OCI-LY3 (cell line): ENCODE results near the gene SNED1.

Source experiments
- H2AFZ ChIP-seq: fragments of 200-600, 300-600 bp; shearing (Covaris generic); 2 replicates; pipeline ENCODE4 v1.6.0; 2014; ENCODE audit warnings: antibody characterized with exemption, low read depth, low read length
- H3K27ac ChIP-seq: fragments of 200-600, 300-600 bp; sonication (generic); 2 replicates; pipeline ENCODE4 v1.5.1; 2014; ENCODE audit warnings: mild to moderate bottlenecking, low read length, moderate library complexity, mixed read lengths
- H3K27me3 ChIP-seq: fragments of 200-600, 300-600 bp; sonication (generic); 2 replicates; pipeline ENCODE4 v1.6.1; 2014; ENCODE audit warnings: low read depth, low read length, mixed read lengths
- H3K36me3 ChIP-seq: fragments of 200-600, 300-600 bp; sonication (generic); replicated peaks from 2 replicates; pipeline ENCODE3; 2014; ENCODE audit warnings: low read depth, low read length, mixed read lengths
- H3K4me1 ChIP-seq: fragments of 300-600, 200-600 bp; sonication (generic); 2 replicates; pipeline ENCODE4 v1.6.1; 2014; ENCODE audit warnings: low read length, mixed read lengths
- H3K4me2 ChIP-seq: fragments of 200-600, 300-600 bp; sonication (generic); 2 replicates; pipeline ENCODE4 v1.6.1; 2014; ENCODE audit warnings: low read length, mixed read lengths
- H3K4me3 ChIP-seq: fragments of 300-600, 200-600 bp; sonication (generic); 2 replicates; pipeline ENCODE4 v1.5.1; 2014; ENCODE audit warnings: antibody characterized with exemption, mild to moderate bottlenecking, low read length, moderate library complexity
- H3K79me2 ChIP-seq: fragments of 300-600, 200-600 bp; shearing (Covaris generic); 2 replicates; pipeline ENCODE4 v1.6.1; 2014; ENCODE audit warnings: mild to moderate bottlenecking, low read length, mixed read lengths
- H3K9ac ChIP-seq: fragments of 300-600, 200-600 bp; shearing (Covaris generic); 2 replicates; pipeline ENCODE4 v1.6.0; 2014; ENCODE audit warnings: mild to moderate bottlenecking, low read length, moderate library complexity
- H3K9me3 ChIP-seq: fragments of 200-600, 300-600 bp; shearing (Covaris generic); 2 replicates; pipeline ENCODE4 v1.6.1; 2014; ENCODE audit warnings: low read length, mixed read lengths; ENCODE audit not compliant: insufficient read depth
- H4K20me1 ChIP-seq: fragments of 200-600, 300-600 bp; sonication (generic); 2 replicates; pipeline ENCODE4 v1.6.1; 2016; ENCODE audit warnings: low read length, mixed read lengths; ENCODE audit not compliant: insufficient read depth
- CTCF ChIP-seq: fragments of 200-600, 300-600 bp; sonication (generic); IDR thresholded peaks from 2 replicates; pipeline ENCODE4 v1.5.1; 2014; ENCODE audit warnings: antibody characterized with exemption, low read length, low read depth
- EZH2phosphoT487 ChIP-seq: fragments of 200-600 bp; shearing (Covaris generic); IDR thresholded peaks from 2 replicates; pipeline ENCODE4 v1.6.1; 2018; ENCODE audit warnings: antibody characterized with exemption, mixed run types, low read depth

The SNED1 gene

DNA sequence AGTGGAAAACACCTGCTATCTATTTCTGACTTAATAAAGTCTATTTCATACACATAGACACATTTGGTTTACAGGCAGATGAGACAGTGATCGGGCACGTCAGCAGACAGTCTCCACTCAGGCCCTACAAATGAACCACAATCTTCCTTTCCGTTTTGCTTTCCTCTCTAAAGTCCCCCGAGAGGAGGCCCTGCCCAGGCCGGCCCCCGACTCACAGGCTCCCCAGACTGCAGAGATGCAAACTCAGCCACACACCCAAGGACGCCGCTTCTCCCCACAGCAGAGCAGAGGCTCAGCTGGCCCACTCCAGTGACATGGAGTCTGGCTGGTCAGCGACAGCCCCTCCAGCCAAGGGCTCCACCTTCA is 113.0 kb downstream of the SNED1 start:
- TF ChIP-seq EZH2phosphoT487, result no peak
- no peak for TF ChIP-seq CTCF

GRCh38 chr2:241112046-241112445 is 113.6 kb downstream of the SNED1 start:
- H3K36me3 ChIP-seq, result peaks cover 44% of the 10 kb centered on the region

More for the DNA sequence above, 113.0 kb downstream of the SNED1 start:
- peak overlapping the region; percentile 71 for H3K4me2 ChIP-seq
- H3K27me3 ChIP-seq, result no peaks in the 10 kb centered on the region
- H3K4me3 ChIP-seq, result peak overlapping the region; percentile 22; the same call in 1 of the 2 replicates
- no peak overlapping the region for H2AFZ ChIP-seq
- H4K20me1 ChIP-seq, result no peaks in the 10 kb centered on the region
- H3K9me3 ChIP-seq, result no peaks in the 10 kb centered on the region
- peaks cover 42% of the 10 kb centered on the region for H3K79me2 ChIP-seq
- peaks cover 41% of the 10 kb centered on the region for H3K36me3 ChIP-seq
- H3K4me1 ChIP-seq, result peaks cover 28% of the 10 kb centered on the region
- H3K9ac ChIP-seq, result peak overlapping the region; percentile 74
- peak overlapping the region; percentile 92 for H3K27ac ChIP-seq

DNA sequence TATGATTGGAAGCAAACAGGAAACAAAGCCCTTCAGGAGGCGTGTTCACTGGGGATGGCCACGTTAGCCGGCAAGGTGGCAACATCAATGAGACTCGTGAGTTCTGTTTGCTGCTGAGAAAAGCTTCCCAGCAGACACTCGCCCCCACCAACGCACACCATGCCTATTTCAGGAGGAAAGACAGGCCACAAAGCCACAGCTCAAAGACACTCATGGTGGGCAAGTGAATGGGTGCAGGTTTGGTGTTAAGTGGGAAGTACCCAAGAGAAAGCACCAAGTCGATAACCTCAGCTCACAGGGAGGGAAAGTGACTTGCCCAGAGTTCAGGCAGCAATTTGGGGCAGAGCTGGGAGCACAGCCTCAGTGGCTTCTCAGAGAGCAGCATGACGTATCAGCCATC is 114.2 kb downstream of the SNED1 start:
- H3K4me1 ChIP-seq, result peaks cover 28% of the 10 kb centered on the region
- no peak overlapping the region for H3K4me2 ChIP-seq
- no peaks in the 10 kb centered on the region for H3K27me3 ChIP-seq
- H3K9ac ChIP-seq, result no peak overlapping the region
- peaks cover 46% of the 10 kb centered on the region for H3K36me3 ChIP-seq
- H2AFZ ChIP-seq, result no peak overlapping the region
- no peak overlapping the region for H3K4me3 ChIP-seq
- H4K20me1 ChIP-seq, result no peaks in the 10 kb centered on the region
- H3K9me3 ChIP-seq, result no peaks in the 10 kb centered on the region
- 0 out of 2 replicates have a peak overlapping the region, but pooled peaks have one; percentile 92 for H3K27ac ChIP-seq
- TF ChIP-seq EZH2phosphoT487 (no peak), CTCF (no peak)
- peaks cover 54% of the 10 kb centered on the region for H3K79me2 ChIP-seq

More at GRCh38 chr2:241112046-241112445, 113.6 kb downstream of the SNED1 start:
- TF ChIP-seq CTCF (no peak), EZH2phosphoT487 (no peak)
- H3K27ac ChIP-seq, result peak overlapping the region; percentile 92
- no peaks in the 10 kb centered on the region for H3K27me3 ChIP-seq
- H3K9me3 ChIP-seq, result no peaks in the 10 kb centered on the region
- H4K20me1 ChIP-seq, result no peaks in the 10 kb centered on the region
- H3K9ac ChIP-seq, result no peak overlapping the region
- H2AFZ ChIP-seq, result no peak overlapping the region
- no peak overlapping the region for H3K4me2 ChIP-seq
- no peak overlapping the region for H3K4me3 ChIP-seq
- peaks cover 28% of the 10 kb centered on the region for H3K4me1 ChIP-seq
- H3K79me2 ChIP-seq, result peaks cover 48% of the 10 kb centered on the region

DNA sequence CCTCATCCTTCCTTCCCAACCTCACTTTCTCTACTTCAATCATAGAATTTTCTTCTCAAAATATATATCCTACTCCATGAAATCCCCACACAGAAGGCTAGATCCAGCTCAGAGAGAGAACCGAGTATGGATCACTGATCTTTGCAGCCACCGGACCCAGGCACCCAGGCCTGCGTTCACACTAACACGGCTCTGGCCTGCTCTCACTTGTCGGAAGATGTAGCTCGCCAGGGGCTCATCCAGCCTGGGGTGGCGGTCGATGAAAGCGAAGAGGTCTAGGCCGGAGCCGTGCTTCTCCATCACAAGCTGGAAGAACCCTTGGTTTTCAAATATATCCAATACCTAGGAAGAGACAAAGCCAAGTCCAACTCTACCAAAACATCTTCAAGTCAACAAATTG is 116.4 kb downstream of the SNED1 start:
- H3K27ac ChIP-seq, result no peak overlapping the region
- H4K20me1 ChIP-seq, result no peaks in the 10 kb centered on the region
- no peak overlapping the region for H2AFZ ChIP-seq
- peaks cover 25% of the 10 kb centered on the region for H3K4me1 ChIP-seq
- H3K4me3 ChIP-seq, result no peak overlapping the region
- no peaks in the 10 kb centered on the region for H3K27me3 ChIP-seq
- TF ChIP-seq EZH2phosphoT487 (no peak), CTCF (no peak)
- peaks cover 53% of the 10 kb centered on the region for H3K79me2 ChIP-seq
- H3K9ac ChIP-seq, result no peak overlapping the region
- peaks cover 36% of the 10 kb centered on the region for H3K36me3 ChIP-seq
- no peak overlapping the region for H3K4me2 ChIP-seq
- no peaks in the 10 kb centered on the region for H3K9me3 ChIP-seq
